Anterior cingulate cortex (tissue), 58 donors: ENCODE data around the gene RHOBTB1.

Source experiments
- DNase-seq, 58 donors: peaks; one replicate each; lab custom pipeline; 2025; lab: John Stamatoyannopoulos, UW

RHOBTB1 gene

DNA sequence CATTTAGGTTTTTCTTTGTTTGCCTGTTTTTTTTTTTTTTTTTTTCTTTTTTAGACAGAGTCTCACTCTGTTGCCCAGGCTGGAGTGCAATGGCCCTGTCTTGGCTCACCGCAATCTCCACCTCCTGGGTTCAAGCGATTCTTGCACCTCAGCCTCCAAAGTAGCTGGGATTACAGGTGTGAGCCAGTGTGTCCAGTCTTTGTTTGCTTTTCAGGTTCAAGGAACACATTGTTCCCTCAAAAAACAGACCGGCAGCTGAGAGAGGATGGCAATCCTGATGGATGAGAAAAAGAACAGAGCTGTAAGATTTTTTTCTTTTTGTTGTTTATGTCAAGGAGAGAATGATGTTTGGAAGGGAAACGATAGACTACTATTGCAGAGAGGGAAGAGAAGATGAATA is 23.3 kb upstream of the RHOBTB1 start:
- no peak for DNase-seq

DNA sequence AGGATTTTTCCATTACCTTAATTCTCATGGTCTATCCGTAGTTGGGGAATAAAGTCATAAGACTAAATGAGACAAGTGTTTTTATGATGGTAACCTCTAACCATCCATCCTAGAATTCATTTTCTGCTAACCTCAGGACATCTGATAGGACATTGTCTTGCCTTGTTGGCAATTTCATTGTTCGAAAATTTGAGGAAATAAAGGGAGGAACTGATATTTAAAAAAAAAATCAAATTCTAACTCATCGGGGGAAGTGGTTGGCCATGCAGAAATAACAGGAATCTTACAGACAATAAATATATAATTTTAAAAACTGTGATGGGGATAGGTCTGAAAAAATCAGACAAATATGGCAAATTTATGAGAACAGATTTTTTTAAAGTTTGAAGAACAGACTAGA is 21.7 kb upstream of the RHOBTB1 start:
- DNase-seq: no peak

DNA sequence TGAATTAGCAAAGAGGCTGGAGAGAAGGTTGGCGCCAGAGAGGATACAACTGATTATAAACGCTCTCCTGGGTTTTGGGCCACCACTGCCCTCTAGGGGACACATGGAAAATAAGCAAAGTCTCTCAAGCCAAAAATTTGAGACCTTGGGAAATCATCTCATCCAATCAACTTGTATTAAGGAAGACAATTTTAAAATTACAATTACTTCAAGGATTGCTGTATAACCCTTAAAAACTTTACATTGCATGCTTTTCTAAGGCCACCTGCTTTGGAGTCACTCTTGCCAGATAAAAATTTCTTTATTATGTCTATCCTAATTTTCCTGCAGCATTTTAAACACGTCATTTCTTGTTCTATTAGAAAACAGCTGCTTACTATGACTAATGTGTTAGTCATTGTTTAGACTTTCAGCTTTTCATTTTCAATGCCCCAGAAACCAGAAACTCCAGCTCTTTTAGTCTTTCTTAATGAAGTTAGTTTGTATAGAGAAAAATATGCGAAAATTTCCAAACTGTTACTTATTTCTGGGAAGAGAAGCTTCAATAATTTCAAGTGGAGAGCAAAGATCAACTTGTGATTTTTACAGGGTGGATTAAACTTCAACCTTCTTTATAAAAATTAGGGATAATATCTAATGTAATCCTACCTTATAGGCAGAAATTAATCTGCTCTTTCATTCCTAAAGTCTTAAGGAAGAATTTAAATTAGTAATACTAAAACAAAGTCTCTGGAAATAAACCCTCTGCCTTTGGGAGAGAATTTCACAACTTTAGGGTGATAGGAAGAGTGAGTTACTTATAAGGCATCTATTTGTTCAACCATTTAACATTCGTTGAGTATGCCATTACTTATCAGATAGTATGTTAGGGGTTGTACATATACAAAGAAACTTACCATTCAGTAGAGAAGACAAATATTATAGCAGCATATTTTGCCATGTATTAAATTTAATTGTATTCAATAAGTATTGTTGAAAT is 20.6 kb upstream of the RHOBTB1 start:
- peak in 49 of 58 donors; percentile 3 to 80 (median 50) for DNase-seq

DNA sequence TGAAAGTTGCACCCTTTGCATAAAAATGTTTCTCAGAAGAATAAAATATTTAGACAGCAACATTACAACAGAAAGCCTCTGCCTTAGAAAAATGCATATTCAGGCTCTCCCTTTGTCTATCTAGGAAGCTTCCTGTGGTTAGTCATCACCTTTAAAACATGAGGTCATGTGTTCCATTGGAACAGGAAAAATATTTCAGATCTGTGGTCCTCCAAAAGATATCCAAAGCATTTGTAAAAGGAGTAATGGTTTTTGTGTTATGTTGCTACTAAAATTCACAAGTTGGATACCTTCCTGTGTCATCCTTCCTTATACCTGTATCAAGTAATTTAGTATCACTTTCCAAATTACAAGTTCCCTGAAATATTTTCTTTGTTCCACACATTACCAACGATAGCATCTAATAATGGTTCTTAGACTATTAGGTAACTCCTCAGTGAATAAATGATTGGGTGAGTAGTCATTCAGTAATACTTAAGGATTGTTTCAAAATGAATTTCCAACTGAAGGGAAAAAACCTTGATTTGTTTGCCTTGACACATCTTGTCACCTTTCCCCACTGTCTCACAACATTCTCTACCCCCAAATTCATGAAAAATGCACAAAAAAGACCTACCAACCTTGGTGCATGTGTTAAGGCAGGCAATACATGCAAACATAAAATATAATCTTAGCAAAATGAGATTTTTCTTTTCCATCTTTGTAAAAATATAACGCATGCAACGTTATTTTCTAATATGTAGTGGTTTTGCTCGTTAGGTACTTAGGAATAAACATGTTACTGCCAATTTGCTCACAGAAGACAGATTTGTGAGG is 19.7 kb upstream of the RHOBTB1 start:
- DNase-seq: no peak

DNA sequence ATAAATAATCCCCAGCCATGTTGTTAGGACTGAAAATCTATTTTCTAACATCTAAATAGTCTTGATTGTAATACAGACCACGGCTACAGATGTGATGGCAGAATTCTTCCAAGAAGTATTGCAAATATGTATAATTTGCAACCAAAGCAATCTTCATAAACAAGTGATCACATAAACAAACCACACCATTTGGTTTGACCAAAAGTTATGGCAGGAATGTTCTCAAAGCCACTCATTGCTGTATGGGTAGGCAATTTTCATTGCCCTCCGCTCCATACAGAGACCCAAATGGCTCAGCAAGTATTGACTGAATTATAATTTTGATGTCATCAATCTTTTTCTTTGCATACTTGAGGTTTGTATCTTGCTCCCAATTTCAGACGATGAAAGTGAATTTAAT is 19.0 kb upstream of the RHOBTB1 start:
- no peak for DNase-seq

DNA sequence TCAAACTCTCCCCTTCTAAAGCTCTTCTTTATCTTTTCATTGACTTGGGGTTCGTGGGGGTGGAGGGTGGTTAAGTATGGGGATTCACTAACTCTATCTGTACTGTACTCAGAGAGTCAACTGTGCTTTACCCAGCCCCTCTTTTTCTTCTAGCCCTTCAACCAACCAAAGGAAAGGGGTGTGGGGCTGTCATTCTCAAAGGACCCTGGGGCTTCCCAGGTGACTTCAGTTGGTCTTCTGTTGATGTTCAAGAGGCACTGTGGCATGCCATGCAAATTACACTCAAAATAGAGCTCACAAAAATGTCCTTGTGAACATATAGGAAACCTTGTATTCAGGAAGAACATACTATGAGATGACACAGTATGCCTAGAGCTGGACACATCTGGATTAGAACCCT is 16.9 kb upstream of the RHOBTB1 start:
- DNase-seq: no peak

DNA sequence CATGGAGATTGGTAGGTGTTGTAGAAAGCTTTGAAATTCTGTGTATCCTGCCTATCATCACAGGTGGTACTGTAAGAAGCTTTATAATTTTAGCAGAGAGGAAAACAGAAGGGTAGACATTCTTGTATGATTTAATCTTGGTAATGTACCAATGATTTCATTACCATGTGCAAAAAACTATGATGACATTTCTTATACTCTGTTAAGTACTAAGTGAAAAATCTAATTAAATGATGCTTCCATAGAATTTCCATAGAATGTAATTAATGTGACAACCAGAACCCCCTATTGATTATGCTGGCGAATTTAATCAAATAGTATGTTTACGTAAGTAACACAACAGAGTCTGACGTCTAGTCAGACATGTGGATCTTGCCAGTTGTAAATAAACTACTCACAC is 16.0 kb upstream of the RHOBTB1 start:
- no peak for DNase-seq

DNA sequence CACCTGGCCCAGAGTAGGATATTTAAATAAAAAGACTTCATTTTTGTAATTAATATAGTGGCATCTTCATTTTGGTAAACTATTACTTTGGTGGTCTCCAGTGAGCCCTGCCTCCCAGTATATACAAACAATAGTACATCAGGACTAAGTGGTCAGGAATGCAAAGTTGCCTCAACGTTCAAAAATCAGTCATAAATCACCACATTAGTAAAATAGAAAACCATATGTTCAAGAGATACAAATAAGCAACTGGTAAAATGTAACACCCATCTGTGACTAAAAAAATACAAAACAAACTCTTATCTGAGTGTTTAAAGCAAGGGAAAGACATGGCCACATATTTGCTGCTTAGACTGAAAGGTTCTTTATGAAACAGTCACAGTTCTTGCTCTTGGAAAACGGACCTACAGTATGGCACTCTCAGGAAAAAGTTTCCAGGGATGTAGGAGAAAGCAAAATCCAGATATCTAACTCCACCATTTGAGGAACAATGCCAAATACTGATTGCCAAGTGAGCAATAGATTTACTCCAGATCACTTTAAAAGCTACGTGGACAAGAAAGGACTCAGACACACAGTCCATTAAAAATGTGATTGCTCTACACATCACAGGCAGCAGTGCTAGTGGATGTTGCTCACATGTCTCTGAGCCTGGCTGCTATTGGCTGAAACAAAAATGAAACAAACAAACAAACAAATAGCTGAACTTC is 15.1 kb upstream of the RHOBTB1 start:
- no peak for DNase-seq

DNA sequence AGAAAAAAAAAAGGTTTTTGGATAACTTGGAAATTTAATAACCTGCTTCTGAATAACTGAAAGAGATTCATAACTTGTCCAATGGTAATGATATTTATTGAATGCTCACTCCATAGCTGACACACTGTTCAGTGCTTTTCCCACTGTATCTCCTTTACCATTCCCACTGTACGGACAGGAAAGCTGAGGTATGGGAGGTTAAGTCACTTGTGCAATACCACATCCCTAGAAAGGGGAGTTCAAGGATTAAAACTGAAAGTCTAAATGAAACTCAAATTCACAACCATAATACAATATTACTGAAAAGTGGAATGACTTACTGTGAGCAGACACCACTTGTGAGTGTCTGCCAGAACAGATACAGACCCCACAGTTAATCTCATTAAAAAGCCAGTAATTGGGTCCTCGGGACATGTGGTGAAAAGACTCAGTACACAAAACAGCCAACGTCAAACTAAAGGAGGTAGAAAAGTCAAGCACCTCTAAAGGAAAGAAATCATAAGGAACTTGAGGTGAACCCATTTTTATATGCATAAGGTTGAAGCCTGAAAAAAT is 13.8 kb upstream of the RHOBTB1 start:
- no peak for DNase-seq

DNA sequence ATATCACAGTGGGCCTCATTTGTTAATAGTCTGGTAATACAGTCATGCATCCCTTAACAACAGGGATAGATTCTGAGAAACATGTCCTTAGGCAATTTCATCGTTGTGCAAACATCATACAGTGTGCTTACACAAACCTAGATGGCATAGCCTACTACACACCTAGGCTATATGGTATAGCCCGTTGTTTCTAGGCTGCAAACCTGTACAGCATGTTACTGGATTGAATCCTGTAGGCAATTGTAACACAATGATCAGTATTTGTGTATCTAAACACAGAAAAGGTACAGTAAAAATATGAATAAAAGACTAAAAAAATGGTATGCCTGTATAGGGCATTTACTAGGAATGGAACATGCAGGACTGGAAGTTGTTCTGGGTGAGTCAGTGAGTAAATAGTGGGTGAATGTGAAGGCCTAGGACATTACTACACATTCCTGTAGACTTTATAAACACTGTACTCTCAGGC is 12.0 kb upstream of the RHOBTB1 start:
- DNase-seq: no peak

DNA sequence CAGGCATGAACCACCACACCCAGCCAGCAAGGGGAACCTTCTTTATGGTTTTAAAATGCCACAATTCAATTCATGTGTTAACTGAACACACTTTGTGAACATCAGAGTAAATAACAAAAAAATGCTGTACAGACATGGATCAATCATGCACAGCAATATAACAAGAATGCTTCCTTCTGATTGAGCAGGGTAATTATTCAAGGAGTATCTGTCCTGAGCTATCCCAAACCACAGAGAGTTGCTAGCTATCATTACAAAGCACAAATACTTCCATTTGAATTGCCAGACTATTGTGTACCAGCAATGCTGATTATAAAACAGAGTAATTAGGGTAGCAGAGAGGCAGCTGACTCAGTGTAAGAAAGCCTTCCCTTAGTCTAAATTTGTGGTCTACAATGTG is 11.3 kb upstream of the RHOBTB1 start:
- no peak for DNase-seq

DNA sequence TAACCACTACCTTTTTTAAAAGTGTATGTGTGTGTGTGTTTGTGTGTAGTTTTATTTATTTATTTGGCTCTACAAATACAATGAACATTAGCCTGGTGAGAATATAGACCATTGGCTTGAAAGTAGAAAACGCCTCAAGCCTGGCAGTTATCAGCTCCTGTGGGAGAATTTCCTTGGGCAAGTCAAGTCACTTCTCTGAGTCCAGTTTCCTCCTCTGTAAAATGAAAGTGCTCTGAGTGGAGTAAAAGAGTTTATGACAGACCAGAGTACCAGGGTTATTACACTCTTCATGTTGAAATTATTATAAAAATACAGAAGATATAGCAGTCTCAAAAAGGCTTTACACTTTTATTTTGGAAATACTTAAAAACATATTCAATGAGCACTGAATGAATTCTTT is 10.1 kb upstream of the RHOBTB1 start:
- DNase-seq: no peak

DNA sequence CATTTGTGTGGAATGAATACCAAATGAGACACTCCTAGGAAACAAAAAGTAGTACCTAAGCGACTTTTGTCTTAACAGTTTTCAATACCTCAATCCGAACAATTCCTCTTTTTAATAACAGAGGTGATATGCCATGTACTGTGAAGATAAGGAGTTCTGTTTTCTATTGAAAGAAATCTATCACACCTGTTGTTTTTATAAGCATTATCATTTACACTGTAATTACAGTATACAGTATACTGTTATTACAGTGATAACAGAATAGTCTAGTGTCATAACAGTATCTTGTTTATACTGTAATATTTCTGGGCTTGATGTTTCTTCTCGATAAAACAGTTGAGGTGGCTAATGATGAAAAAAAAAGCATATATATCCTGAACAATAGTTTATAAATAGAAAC is 9.4 kb upstream of the RHOBTB1 start:
- no peak for DNase-seq

DNA sequence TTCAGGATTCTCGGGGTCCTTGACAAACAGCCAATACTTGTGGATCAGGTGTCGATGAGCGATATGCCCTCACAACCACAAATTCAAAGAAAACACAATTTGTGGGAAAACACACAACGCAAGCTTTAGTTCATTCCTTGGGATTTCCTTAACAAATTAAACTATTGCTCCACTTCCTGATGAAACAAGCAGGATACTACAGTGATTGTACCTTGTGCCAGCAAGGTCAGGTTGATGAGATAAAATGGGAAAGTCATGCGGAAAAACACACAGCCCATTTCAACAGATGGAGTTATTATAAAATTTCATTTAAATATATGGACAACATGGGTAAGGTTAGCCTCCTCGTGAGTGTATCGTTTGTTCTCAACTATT is 8.8 kb upstream of the RHOBTB1 start:
- no peak for DNase-seq

DNA sequence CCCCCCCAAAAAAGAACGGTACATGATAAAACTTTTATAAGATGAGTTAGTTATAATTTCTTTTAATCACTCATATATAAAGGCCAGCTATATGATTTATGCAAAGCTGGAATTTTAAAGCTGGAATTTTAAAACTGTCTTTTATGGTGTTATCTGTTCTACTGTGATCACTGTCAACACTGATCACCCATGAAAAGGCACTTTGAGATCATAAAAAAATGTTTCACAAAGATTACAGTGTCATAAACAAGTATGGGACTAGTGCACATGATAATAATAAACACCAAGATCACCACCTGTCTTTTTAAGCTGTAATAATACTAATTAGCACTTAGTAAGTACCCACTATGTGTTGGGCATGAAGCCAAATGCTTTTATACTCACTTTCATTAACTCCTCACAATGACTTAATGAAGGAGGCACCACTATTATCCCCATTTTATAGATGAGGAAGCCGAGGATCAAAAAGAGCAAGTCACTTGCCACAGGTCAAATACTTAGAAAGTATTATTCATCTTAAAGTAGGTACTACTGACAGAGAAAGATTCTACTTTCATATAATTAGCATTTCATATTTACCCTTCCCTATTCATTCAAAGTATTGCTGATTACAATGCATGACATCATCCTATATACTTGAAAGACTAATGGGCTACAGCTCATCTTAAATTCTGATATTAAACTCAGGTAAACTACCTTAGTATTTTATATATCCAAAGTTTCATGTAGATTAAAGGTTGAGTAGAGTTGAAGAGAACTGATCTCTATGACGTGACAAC is 8.3 kb upstream of the RHOBTB1 start:
- no peak for DNase-seq

DNA sequence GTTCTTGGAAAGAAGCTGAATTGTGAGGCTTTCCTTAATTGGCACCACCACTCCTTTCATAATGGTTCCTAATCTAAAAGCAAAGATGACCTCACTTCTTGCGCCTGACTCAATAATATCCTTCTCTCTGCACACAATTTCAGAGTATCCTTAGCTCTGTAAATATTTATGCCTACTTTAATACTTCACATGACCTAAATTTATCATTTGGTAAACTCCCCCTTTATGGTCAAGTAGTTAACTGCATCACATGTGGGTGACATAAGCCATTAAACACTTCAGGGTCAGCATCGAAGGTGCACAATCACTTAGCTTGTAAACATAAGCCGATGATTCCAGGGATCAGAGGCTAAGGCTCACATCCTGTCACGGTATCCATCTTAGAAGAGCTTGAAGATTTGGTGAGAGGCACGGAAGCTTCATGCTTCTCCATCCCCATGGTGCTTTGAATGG is 7.3 kb upstream of the RHOBTB1 start:
- DNase-seq: no peak

DNA sequence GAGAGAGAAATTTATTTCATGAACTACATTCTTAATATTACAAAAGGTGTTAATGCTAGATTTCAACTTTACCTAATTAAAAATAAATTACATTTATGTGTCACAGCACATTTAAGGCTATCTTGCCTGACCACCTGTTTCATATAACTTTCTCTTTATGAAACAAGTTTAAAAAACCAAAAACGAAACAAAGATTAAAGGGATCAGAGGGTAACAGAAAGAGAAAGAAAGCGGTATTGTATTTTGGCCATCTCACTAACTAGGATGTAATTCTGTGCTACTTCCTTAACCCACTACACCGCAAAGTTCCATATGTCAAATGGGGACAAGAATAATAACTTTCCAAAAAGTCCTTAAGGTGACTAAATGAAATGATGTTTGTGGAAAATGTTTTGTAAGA is 6.3 kb upstream of the RHOBTB1 start:
- no peak for DNase-seq

DNA sequence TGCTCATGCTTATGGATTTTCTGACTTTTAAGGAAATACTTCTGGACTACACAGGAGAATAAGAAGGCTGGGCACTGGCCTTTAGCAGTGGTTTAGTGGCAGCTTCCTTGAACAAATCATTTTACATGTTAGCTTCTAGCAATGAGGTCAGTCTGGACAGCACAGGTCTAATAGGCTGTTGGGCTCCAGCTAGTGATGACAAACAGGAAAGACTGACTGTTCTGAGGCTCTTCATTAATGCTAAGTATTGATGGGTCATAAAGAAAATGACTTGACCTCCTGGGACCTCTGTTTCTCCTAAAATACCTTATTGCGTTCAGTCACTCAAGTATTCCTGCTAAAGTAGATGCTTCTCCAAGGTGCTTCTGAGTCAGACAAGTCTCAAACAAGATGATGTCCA is 4.9 kb upstream of the RHOBTB1 start:
- no peak for DNase-seq

DNA sequence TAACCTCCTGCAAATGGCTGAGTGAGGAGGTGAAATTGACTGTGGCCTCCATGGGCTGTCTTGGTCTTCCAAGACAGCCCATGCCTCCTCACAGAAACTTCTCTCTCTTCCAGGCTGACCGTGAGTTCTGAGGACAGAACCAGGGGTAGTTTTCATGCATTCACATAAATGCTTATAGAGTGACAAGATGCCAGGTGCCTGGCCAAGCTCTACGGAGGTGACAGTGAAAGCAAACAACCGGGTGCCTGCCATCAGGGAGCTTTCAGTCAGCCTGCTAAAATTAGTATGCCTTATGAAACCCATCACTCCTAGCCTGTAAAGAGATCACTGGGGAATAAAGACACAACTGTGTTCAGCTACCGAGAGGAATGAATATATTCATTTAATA is 919 bp upstream of the RHOBTB1 start:
- no peak for DNase-seq
